Esophagus muscularis mucosa (tissue), 3 donors: Measurements from ENCODE around the gene KYAT1.
A peak's percentile ranks its signal among the peaks of the same experiment; 100 is the strongest.

ENCODE experiments used
- EP300 ChIP-seq: sonication (generic); formaldehyde crosslinking; IDR thresholded peaks from one replicate; pipeline ENCODE4 v1.6.1; 2017; ENCODE audit warnings: antibody characterized with exemption
- TF ChIP-seq, protein P1 (sequence below), 3 experiments: fragments of 200-600 bp in 2 of 3; fragments of 450-650 bp in 1 of 3; sonication (generic) in 2 of 3; IDR thresholded peaks; one replicate each; pipeline ENCODE4 v1.5.1; 2017 to 2019; ENCODE audit warnings: antibody characterized with exemption in 3 of 3, mild to moderate bottlenecking in 2 of 3, moderate library complexity in 1 of 3

GRCh38 chr9:128927731-128928411 is 46.1 kb upstream of the KYAT1 start:
- TF ChIP-seq, protein P1, sequence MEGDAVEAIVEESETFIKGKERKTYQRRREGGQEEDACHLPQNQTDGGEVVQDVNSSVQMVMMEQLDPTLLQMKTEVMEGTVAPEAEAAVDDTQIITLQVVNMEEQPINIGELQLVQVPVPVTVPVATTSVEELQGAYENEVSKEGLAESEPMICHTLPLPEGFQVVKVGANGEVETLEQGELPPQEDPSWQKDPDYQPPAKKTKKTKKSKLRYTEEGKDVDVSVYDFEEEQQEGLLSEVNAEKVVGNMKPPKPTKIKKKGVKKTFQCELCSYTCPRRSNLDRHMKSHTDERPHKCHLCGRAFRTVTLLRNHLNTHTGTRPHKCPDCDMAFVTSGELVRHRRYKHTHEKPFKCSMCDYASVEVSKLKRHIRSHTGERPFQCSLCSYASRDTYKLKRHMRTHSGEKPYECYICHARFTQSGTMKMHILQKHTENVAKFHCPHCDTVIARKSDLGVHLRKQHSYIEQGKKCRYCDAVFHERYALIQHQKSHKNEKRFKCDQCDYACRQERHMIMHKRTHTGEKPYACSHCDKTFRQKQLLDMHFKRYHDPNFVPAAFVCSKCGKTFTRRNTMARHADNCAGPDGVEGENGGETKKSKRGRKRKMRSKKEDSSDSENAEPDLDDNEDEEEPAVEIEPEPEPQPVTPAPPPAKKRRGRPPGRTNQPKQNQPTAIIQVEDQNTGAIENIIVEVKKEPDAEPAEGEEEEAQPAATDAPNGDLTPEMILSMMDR (IDR thresholded peaks at IDR 0.05): peak; percentile 87 to 94 (median 90)
- TF ChIP-seq EP300: no peak
